Activated gamma-delta T cell (primary cell): ENCODE data around the gene GNB2.
"Not testable (repeated sequence)": the region's sequence is repeated elsewhere in the genome, so short reads cannot be mapped to it uniquely, and the experiment has no call there.

ENCODE experiments used
- DNase-seq: peaks from one replicate; lab custom pipeline; 2025; lab: John Stamatoyannopoulos, UW

The GNB2 gene

GRCh38 chr7:100662194-100662776 lies 11.3 kb upstream of the GNB2 start:
- not testable (repeated sequence) for DNase-seq

- no peak for DNase-seq
Observed at GRCh38 chr7:100665168-100665726, 8.3 kb upstream of the GNB2 start.

GRCh38 chr7:100667331-100668068 lies 6.0 kb upstream of the GNB2 start:
- no peak for DNase-seq

GRCh38 chr7:100668069-100668449 lies 5.5 kb upstream of the GNB2 start:
- no peak for DNase-seq

- not testable (repeated sequence) for DNase-seq
Observed at GRCh38 chr7:100669106-100669505, 4.4 kb upstream of the GNB2 start.

- DNase-seq: no peak
Observed at GRCh38 chr7:100670074-100670473, 3.5 kb upstream of the GNB2 start.

- no peak for DNase-seq
Observed at GRCh38 chr7:100671353-100672327, 1.9 kb upstream of the GNB2 start.

- peak; percentile 34 for DNase-seq
Observed at GRCh38 chr7:100673942-100674410, 436 bp downstream of the GNB2 start.

- no peak for DNase-seq
Observed at GRCh38 chr7:100674411-100675104, 1.0 kb downstream of the GNB2 start.

GRCh38 chr7:100675105-100675451 lies 1.5 kb downstream of the GNB2 start:
- DNase-seq: peak; percentile 56

- peak; percentile 95 for DNase-seq
Observed at GRCh38 chr7:100675581-100676350, 2.2 kb downstream of the GNB2 start.

- DNase-seq: no peak
Observed at GRCh38 chr7:100676501-100677306, 3.2 kb downstream of the GNB2 start.

- DNase-seq: no peak
Observed at GRCh38 chr7:100677308-100678267, 4.0 kb downstream of the GNB2 start.

GRCh38 chr7:100678291-100678984 lies 4.9 kb downstream of the GNB2 start:
- no peak for DNase-seq

- DNase-seq: no peak
Observed at GRCh38 chr7:100679129-100679926, 5.8 kb downstream of the GNB2 start.

- no peak for DNase-seq
Observed at GRCh38 chr7:100679927-100680575, 6.5 kb downstream of the GNB2 start.
